ENCODE measurements around the gene ANKRD44. TPM values are rescaled to one million over a fixed set of nuclear protein-coding genes. Genes with fewer than 3 reads are reported as not detected.
"Not testable (repeated sequence)": the region's sequence is repeated elsewhere in the genome, so short reads cannot be mapped to it uniquely, and the experiment has no call there.

ANKRD44 gene
- total RNA-seq, 1 donor from 2014 or later = 12.0 TPM

DNA sequence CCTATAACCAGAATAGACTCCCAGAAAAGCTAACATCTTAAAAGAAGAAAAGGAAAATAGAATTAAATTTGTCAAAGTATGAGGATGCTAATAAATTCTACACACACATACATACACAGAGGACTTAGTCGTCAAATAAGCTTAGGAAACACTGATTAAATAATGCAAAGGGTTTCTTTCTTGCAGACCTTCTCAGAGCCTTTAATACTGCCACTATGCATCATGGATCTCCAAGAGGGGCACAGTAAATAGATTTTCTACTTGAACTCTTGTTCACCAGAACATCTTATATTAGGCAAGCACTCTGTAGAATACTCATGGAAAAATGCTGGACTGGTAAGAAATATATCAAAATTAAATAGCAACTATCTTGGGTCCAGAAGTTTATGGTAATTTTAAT is 69.4 kb downstream of the ANKRD44 start:
- no peak overlapping the region for H3K27ac Mint-ChIP-seq (ENCODE audit: unreplicated experiment)
- no peak overlapping the region for H3K4me3 Mint-ChIP-seq (ENCODE audit: unreplicated experiment)
- no peaks in the 10 kb centered on the region for H3K9me3 Mint-ChIP-seq (ENCODE audit: unreplicated experiment)
- H3K36me3 Mint-ChIP-seq (ENCODE audit: unreplicated experiment) = no peaks in the 10 kb centered on the region
- no peaks in the 10 kb centered on the region for H3K27me3 Mint-ChIP-seq (ENCODE audit: unreplicated experiment)
- TF ChIP-seq, protein P1, sequence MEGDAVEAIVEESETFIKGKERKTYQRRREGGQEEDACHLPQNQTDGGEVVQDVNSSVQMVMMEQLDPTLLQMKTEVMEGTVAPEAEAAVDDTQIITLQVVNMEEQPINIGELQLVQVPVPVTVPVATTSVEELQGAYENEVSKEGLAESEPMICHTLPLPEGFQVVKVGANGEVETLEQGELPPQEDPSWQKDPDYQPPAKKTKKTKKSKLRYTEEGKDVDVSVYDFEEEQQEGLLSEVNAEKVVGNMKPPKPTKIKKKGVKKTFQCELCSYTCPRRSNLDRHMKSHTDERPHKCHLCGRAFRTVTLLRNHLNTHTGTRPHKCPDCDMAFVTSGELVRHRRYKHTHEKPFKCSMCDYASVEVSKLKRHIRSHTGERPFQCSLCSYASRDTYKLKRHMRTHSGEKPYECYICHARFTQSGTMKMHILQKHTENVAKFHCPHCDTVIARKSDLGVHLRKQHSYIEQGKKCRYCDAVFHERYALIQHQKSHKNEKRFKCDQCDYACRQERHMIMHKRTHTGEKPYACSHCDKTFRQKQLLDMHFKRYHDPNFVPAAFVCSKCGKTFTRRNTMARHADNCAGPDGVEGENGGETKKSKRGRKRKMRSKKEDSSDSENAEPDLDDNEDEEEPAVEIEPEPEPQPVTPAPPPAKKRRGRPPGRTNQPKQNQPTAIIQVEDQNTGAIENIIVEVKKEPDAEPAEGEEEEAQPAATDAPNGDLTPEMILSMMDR (IDR thresholded peaks at IDR 0.05; ENCODE audit: partially characterized antibody, unreplicated experiment) = no peak
- DNase-seq = no peak
- H3K4me1 Mint-ChIP-seq (ENCODE audit: low read depth, unreplicated experiment) = no peaks in the 10 kb centered on the region

DNA sequence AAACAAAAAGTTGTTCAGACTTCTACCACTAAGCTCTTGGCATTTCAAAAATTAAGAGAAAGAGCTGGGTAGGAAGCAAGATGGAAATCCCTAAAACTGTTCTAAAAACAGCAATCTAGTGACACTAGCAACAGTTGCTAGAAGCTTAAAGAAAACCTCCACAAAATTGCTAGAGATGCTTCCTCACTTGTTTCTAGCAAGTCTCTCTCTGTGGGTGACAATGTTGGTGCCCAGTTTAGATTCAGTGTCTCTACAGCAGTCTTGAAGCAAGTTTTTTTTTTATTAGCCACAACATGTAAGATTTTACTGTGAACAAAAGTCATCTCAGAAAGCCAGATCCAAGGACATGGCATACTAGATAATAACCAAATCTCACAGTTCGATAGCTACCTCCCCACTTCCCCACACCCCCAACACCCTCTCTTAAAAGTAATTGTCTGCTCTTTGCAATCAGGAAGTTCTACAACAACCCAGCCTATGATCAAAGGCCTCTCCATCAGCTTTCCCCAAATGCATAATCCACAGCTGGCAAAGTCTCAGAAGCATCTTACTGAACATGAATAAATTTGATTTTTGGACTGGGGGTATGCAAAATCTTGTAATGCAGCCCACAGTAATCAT is 70.0 kb downstream of the ANKRD44 start:
- Mint-ChIP-seq H3K9me3 (ENCODE audit: unreplicated experiment) (no peaks in the 10 kb centered on the region), H3K36me3 (ENCODE audit: unreplicated experiment) (no peaks in the 10 kb centered on the region), H3K4me1 (ENCODE audit: low read depth, unreplicated experiment) (no peaks in the 10 kb centered on the region)

DNA sequence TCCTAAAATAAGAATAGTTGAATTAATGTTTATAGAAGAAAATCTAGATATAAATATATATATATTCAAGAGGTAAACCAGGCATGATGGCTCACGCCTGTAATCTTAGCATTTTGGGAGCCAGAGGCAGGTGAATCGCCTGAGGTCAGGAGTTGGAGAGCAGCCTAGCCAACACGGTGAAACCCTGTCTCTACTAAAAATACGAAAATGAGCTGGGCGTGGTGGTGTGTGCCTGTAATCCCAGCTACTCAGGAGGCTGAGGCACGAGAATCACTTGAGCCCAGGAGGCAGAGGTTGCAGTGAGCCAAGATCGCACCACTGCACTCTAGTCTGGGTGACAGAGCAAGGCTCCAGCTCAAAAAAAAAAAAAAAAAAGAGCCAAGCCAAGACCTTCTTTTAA is 70.6 kb downstream of the ANKRD44 start:
- not testable (repeated sequence) for H3K27ac Mint-ChIP-seq (ENCODE audit: unreplicated experiment); H3K36me3 Mint-ChIP-seq (ENCODE audit: unreplicated experiment); H3K4me1 Mint-ChIP-seq (ENCODE audit: low read depth, unreplicated experiment); H3K4me3 Mint-ChIP-seq (ENCODE audit: unreplicated experiment); H3K27me3 Mint-ChIP-seq (ENCODE audit: unreplicated experiment); DNase-seq; H3K9me3 Mint-ChIP-seq (ENCODE audit: unreplicated experiment)

More for the DNA sequence above, 70.0 kb downstream of the ANKRD44 start:
- no peaks in the 10 kb centered on the region for H3K27me3 Mint-ChIP-seq (ENCODE audit: unreplicated experiment)
- no peak for DNase-seq
- H3K27ac Mint-ChIP-seq (ENCODE audit: unreplicated experiment) = no peak overlapping the region
- no peak overlapping the region for H3K4me3 Mint-ChIP-seq (ENCODE audit: unreplicated experiment)
- TF ChIP-seq, protein P1 (IDR thresholded peaks at IDR 0.05; ENCODE audit: partially characterized antibody, unreplicated experiment) = no peak

DNA sequence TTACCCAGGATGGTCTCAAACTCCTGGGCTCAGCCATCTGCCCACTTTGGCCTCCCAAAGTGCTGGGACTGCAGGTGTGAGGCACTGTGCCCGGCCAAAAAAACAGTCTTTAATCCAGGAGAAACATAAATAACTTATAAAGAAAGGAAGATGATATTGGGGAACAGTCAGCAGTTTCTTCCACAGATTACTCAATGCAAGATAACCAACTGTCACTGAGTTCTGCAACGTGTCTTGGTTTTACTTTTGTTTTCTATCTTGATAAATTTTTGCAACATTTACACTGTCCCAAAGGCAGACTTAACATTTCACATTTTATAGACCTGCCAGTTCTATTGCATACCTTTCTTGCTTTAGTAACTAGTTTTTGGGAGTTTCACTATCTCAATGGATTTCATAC is 71.1 kb downstream of the ANKRD44 start:
- Mint-ChIP-seq H3K27me3 (ENCODE audit: unreplicated experiment) (no peaks in the 10 kb centered on the region), H3K9me3 (ENCODE audit: unreplicated experiment) (no peaks in the 10 kb centered on the region), H3K4me3 (ENCODE audit: unreplicated experiment) (no peak overlapping the region), H3K4me1 (ENCODE audit: low read depth, unreplicated experiment) (no peaks in the 10 kb centered on the region), H3K36me3 (ENCODE audit: unreplicated experiment) (no peaks in the 10 kb centered on the region), H3K27ac (ENCODE audit: unreplicated experiment) (no peak overlapping the region)
- TF ChIP-seq, protein P1 (IDR thresholded peaks at IDR 0.05; ENCODE audit: partially characterized antibody, unreplicated experiment) = no peak
- no peak for DNase-seq

DNA sequence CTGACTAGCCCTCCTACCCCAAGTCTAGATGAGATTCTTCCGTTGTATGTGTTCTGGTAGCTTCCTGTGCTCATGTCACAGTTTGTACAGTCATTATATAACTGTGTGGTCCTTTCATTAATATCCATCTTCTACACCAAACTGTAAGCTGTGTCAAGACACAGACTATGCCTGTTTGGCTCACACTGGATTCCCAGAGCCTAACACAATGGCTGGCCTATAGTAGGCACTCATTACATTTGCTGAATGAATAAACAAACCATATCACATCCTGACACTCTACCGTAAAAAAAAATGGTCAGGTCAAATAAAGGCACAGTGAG is 72.6 kb downstream of the ANKRD44 start:
- H3K36me3 Mint-ChIP-seq (ENCODE audit: unreplicated experiment) = no peaks in the 10 kb centered on the region
- TF ChIP-seq, protein P1 (IDR thresholded peaks at IDR 0.05; ENCODE audit: partially characterized antibody, unreplicated experiment) = no peak
- H3K9me3 Mint-ChIP-seq (ENCODE audit: unreplicated experiment) = no peaks in the 10 kb centered on the region
- H3K27me3 Mint-ChIP-seq (ENCODE audit: unreplicated experiment) = no peaks in the 10 kb centered on the region
- no peak for DNase-seq
- H3K4me1 Mint-ChIP-seq (ENCODE audit: low read depth, unreplicated experiment) = no peaks in the 10 kb centered on the region
- no peak overlapping the region for H3K27ac Mint-ChIP-seq (ENCODE audit: unreplicated experiment)
- H3K4me3 Mint-ChIP-seq (ENCODE audit: unreplicated experiment) = no peak overlapping the region
